ENCODE data around the gene HIRA. TPM values are rescaled to one million over a fixed set of nuclear protein-coding genes. Genes with fewer than 3 reads are reported as not detected.

HIRA gene
- total RNA-seq, 2 experiments from 2014 or later = 45.0 to 51.2 TPM

GRCh38 chr22:19430890-19431541, 517 bp downstream of the HIRA start:
- POLR2A ChIA-PET = interaction anchor here (1.0 to 1.4 kb wide), 2 partner anchors 10 to 16 kb away, joined by 3 to 5 read pairs; partner anchors contain the start of gene C22orf39
- DNase-seq = peak; percentile 24
- CTCF ChIA-PET = interaction anchor here (0.6 to 1.5 kb wide), 2 partner anchors 8 to 20 kb away, joined by 5 to 6 read pairs; no protein-coding TSS in a partner anchor
- Mint-ChIP-seq H3K27ac (peak overlapping the region; percentile 89), H3K27me3 (no peaks in the 10 kb centered on the region), H3K36me3 (ENCODE audit: low read depth) (peaks cover 47% of the 10 kb centered on the region), H3K9me3 (no peaks in the 10 kb centered on the region), H3K4me3 (peak overlapping the region; percentile 81), H3K4me1 (peaks cover 47% of the 10 kb centered on the region)

- CTCF ChIA-PET = no interaction called here
These were observed 1.3 kb downstream of the HIRA start for GRCh38 chr22:19429950-19430889.

GRCh38 chr22:19424186-19424500, 7.4 kb downstream of the HIRA start:
- no peaks in the 10 kb centered on the region for H3K9me3 Mint-ChIP-seq

More at GRCh38 chr22:19429950-19430889, 1.3 kb downstream of the HIRA start:
- H3K27ac Mint-ChIP-seq = peak overlapping the region; percentile 89
- H3K9me3 Mint-ChIP-seq = no peaks in the 10 kb centered on the region
- H3K27me3 Mint-ChIP-seq = no peaks in the 10 kb centered on the region
- POLR2A ChIA-PET = no interaction called here
- DNase-seq = peak; percentile 67
- peaks cover 48% of the 10 kb centered on the region for H3K4me1 Mint-ChIP-seq
- peaks cover 44% of the 10 kb centered on the region for H3K36me3 Mint-ChIP-seq (ENCODE audit: low read depth)
- H3K4me3 Mint-ChIP-seq = peak overlapping the region; percentile 81

GRCh38 chr22:19422440-19423301, 8.9 kb downstream of the HIRA start:
- Mint-ChIP-seq H3K4me1 (peaks cover 86% of the 10 kb centered on the region), H3K27ac (peak overlapping the region; percentile 83), H3K36me3 (ENCODE audit: low read depth) (peaks cover 31% of the 10 kb centered on the region), H3K4me3 (no peak overlapping the region), H3K27me3 (no peaks in the 10 kb centered on the region), H3K9me3 (no peaks in the 10 kb centered on the region)
- ChIA-PET POLR2A (interaction anchor here (0.6 to 0.7 kb wide), 2 partner anchors 19 to 424 kb away, joined by 3 read pairs; no protein-coding TSS in a partner anchor), CTCF (interaction anchor here (0.6 to 1.3 kb wide), 3 partner anchors 9 to 11 kb away, joined by 3 read pairs; partner anchors contain the start of gene HIRA)
- no peak for DNase-seq

More at GRCh38 chr22:19424186-19424500, 7.4 kb downstream of the HIRA start:
- H3K4me1 Mint-ChIP-seq = peaks cover 87% of the 10 kb centered on the region
- no peak for DNase-seq
- ChIA-PET POLR2A (no interaction called here), CTCF (no interaction called here)
- peaks cover 40% of the 10 kb centered on the region for H3K36me3 Mint-ChIP-seq (ENCODE audit: low read depth)
- no peak overlapping the region for H3K27ac Mint-ChIP-seq
- no peak overlapping the region for H3K4me3 Mint-ChIP-seq
- H3K27me3 Mint-ChIP-seq = no peaks in the 10 kb centered on the region

- H3K4me1 Mint-ChIP-seq = peaks cover 77% of the 10 kb centered on the region
- no peaks in the 10 kb centered on the region for H3K9me3 Mint-ChIP-seq
- POLR2A ChIA-PET = interaction anchor here (1.1 kb wide), 1 partner anchor 12 kb away, joined by 3 read pairs; the partner anchor contains the start of genes HIRA and MRPL40
- DNase-seq = no peak
- peak overlapping the region; percentile 96 for H3K27ac Mint-ChIP-seq
- H3K36me3 Mint-ChIP-seq (ENCODE audit: low read depth) = peaks cover 19% of the 10 kb centered on the region
- H3K27me3 Mint-ChIP-seq = no peaks in the 10 kb centered on the region
- CTCF ChIA-PET = interaction anchor here (0.6 to 1.0 kb wide), 3 partner anchors 22 to 476 kb away, joined by 3 read pairs; no protein-coding TSS in a partner anchor
- H3K4me3 Mint-ChIP-seq = peak overlapping the region; percentile 3
These were observed 11.2 kb downstream of the HIRA start for GRCh38 chr22:19420321-19420720.

- H3K27me3 Mint-ChIP-seq = no peaks in the 10 kb centered on the region
- ChIA-PET CTCF (interaction anchor here (0.6 to 1.0 kb wide), 3 partner anchors 20 to 26 kb away, joined by 3 read pairs; no protein-coding TSS in a partner anchor), POLR2A (interaction anchor here (0.5 kb wide), 1 partner anchor 21 kb away, joined by 3 read pairs; no protein-coding TSS in a partner anchor)
- peak overlapping the region; percentile 96 for H3K27ac Mint-ChIP-seq
- peak overlapping the region; percentile 51 for H3K4me3 Mint-ChIP-seq
- no peaks in the 10 kb centered on the region for H3K9me3 Mint-ChIP-seq
- peak; percentile 59 for DNase-seq
- H3K36me3 Mint-ChIP-seq (ENCODE audit: low read depth) = peaks cover 19% of the 10 kb centered on the region
- H3K4me1 Mint-ChIP-seq = peaks cover 70% of the 10 kb centered on the region
These were observed 11.9 kb downstream of the HIRA start for GRCh38 chr22:19419464-19420178.

GRCh38 chr22:19419086-19419463, 12.5 kb downstream of the HIRA start:
- Mint-ChIP-seq H3K27me3 (no peaks in the 10 kb centered on the region), H3K36me3 (ENCODE audit: low read depth) (peaks cover 19% of the 10 kb centered on the region), H3K4me3 (no peak overlapping the region), H3K27ac (peak overlapping the region; percentile 96), H3K9me3 (no peaks in the 10 kb centered on the region), H3K4me1 (peaks cover 66% of the 10 kb centered on the region)
- ChIA-PET POLR2A (no interaction called here), CTCF (interaction anchor here (0.6 kb wide), 1 partner anchor 20 kb away, joined by 3 read pairs; no protein-coding TSS in a partner anchor)
- no peak for DNase-seq

GRCh38 chr22:19412923-19413322, 18.6 kb downstream of the HIRA start:
- CTCF ChIA-PET = no interaction called here
- peak overlapping the region; percentile 68 for H3K27ac Mint-ChIP-seq

GRCh38 chr22:19412478-19412877, 19.1 kb downstream of the HIRA start:
- Mint-ChIP-seq H3K27ac (no peak overlapping the region), H3K4me3 (no peak overlapping the region), H3K27me3 (no peaks in the 10 kb centered on the region), H3K36me3 (ENCODE audit: low read depth) (peaks cover 27% of the 10 kb centered on the region), H3K4me1 (peaks cover 20% of the 10 kb centered on the region), H3K9me3 (no peaks in the 10 kb centered on the region)
- ChIA-PET CTCF (no interaction called here), POLR2A (interaction anchor here (0.5 kb wide), 1 partner anchor 9 kb away, joined by 3 read pairs; no protein-coding TSS in a partner anchor)
- no peak for DNase-seq

More at GRCh38 chr22:19412923-19413322, 18.6 kb downstream of the HIRA start:
- DNase-seq = no peak
- Mint-ChIP-seq H3K4me1 (peaks cover 22% of the 10 kb centered on the region), H3K9me3 (no peaks in the 10 kb centered on the region), H3K36me3 (ENCODE audit: low read depth) (peaks cover 28% of the 10 kb centered on the region), H3K4me3 (no peak overlapping the region), H3K27me3 (no peaks in the 10 kb centered on the region)
- POLR2A ChIA-PET = no interaction called here

GRCh38 chr22:19411690-19412045, 19.9 kb downstream of the HIRA start:
- Mint-ChIP-seq H3K9me3 (no peaks in the 10 kb centered on the region), H3K36me3 (ENCODE audit: low read depth) (peaks cover 31% of the 10 kb centered on the region), H3K27me3 (no peaks in the 10 kb centered on the region), H3K4me3 (no peak overlapping the region), H3K27ac (no peak overlapping the region), H3K4me1 (peaks cover 20% of the 10 kb centered on the region)
- CTCF ChIA-PET = interaction anchor here (1.6 kb wide), 1 partner anchor 9 kb away, joined by 3 read pairs; no protein-coding TSS in a partner anchor
- POLR2A ChIA-PET = no interaction called here
- no peak for DNase-seq

GRCh38 chr22:19410941-19411689, 20.4 kb downstream of the HIRA start:
- peaks cover 17% of the 10 kb centered on the region for H3K4me1 Mint-ChIP-seq
- H3K27ac Mint-ChIP-seq = no peak overlapping the region
- H3K27me3 Mint-ChIP-seq = no peaks in the 10 kb centered on the region
- no peak for DNase-seq
- H3K4me3 Mint-ChIP-seq = no peak overlapping the region
- POLR2A ChIA-PET = no interaction called here
- CTCF ChIA-PET = interaction anchor here (1.6 kb wide), 1 partner anchor 8 kb away, joined by 3 read pairs; no protein-coding TSS in a partner anchor
- peaks cover 33% of the 10 kb centered on the region for H3K36me3 Mint-ChIP-seq (ENCODE audit: low read depth)
- no peaks in the 10 kb centered on the region for H3K9me3 Mint-ChIP-seq
